ENCODE measurements around the gene COX18. TPM values are rescaled to one million over a fixed set of nuclear protein-coding genes. Genes with fewer than 3 reads are reported as not detected.

COX18 gene
- total RNA-seq, 3 donors from 2014 or later (not counting 1 experiment from before 2014, with no cell fraction given): 9.6 to 10.3 (median 9.7) TPM

DNA sequence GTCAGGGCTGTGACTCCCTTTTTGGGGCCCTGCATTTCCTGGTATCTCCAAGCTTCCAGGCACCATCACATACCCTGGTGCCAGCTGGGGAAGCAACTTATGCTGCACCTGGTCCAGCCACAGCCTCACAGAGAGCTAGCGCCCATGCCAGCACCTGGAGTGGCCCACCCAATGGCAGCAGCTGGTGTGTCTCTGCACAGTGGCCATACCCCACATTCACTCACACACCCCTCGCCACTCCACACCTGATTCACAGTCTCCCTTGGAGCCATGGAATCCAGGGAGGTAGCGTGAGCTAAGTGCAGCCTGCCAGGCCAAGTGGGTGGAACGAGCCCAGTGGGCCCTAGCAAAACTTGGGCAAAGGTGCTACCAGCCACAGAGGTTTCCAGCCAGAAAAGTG, 56.8 kb downstream of the COX18 start:
- no peaks in the 10 kb centered on the region for H3K36me3 Mint-ChIP-seq
- WGBS (ENCODE audit: insufficient coverage): 82% methylated on average over 4 of the region's 4 CpGs
- Histone ChIP-seq H3K9me3 (ENCODE audit: control insufficient read depth, insufficient read depth, low read length) (peaks cover 5% of the 10 kb centered on the region), H3K4me1 (ENCODE audit: control insufficient read depth, insufficient read depth, low read length) (no peaks in the 10 kb centered on the region), H3K4me3 (ENCODE audit: low read length) (no peak overlapping the region), H3K27ac (ENCODE audit: low read length) (no peak overlapping the region), H3K27me3 (ENCODE audit: control insufficient read depth, insufficient read depth, low read length) (no peaks in the 10 kb centered on the region), H3K36me3 (ENCODE audit: control insufficient read depth, insufficient read depth, low read length) (no peaks in the 10 kb centered on the region)
- no peak overlapping the region for H3K4me3 Mint-ChIP-seq
- H3K27me3 Mint-ChIP-seq (ENCODE audit: low read depth in 2 of 2): peaks cover 11 to 17% of the 10 kb centered on the region in 2 donors
- no peaks in the 10 kb centered on the region for H3K4me1 Mint-ChIP-seq
- no peak overlapping the region for H3K27ac Mint-ChIP-seq
- H3K9me3 Mint-ChIP-seq: peaks cover 0 to 2% of the 10 kb centered on the region in 2 donors
- intact Hi-C loops (cut with micrococcal nuclease): no loop called here
- TF ChIP-seq, protein P1, sequence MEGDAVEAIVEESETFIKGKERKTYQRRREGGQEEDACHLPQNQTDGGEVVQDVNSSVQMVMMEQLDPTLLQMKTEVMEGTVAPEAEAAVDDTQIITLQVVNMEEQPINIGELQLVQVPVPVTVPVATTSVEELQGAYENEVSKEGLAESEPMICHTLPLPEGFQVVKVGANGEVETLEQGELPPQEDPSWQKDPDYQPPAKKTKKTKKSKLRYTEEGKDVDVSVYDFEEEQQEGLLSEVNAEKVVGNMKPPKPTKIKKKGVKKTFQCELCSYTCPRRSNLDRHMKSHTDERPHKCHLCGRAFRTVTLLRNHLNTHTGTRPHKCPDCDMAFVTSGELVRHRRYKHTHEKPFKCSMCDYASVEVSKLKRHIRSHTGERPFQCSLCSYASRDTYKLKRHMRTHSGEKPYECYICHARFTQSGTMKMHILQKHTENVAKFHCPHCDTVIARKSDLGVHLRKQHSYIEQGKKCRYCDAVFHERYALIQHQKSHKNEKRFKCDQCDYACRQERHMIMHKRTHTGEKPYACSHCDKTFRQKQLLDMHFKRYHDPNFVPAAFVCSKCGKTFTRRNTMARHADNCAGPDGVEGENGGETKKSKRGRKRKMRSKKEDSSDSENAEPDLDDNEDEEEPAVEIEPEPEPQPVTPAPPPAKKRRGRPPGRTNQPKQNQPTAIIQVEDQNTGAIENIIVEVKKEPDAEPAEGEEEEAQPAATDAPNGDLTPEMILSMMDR (IDR thresholded peaks at IDR 0.05): no peak
- ATAC-seq (no peak), DNase-seq (no peak)

DNA sequence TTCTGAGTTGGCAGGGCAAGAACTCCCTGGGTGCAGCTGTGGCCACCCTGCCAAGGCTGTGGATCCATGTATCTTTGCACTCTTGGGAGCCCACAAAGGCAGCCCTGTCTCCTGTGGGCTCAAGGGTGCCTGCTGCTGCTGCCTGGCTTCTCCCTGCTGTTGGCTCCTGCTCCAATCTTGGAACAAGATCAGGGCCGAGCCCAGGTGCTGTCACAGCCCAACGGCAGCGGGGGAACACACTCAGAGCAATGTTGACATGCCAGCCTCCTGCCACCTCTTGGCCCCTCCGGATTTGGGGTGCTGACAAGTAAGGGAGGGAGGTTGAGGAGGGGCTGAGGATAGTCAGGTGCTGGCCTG, 57.9 kb downstream of the COX18 start:
- no peak overlapping the region for H3K27ac Mint-ChIP-seq

DNA sequence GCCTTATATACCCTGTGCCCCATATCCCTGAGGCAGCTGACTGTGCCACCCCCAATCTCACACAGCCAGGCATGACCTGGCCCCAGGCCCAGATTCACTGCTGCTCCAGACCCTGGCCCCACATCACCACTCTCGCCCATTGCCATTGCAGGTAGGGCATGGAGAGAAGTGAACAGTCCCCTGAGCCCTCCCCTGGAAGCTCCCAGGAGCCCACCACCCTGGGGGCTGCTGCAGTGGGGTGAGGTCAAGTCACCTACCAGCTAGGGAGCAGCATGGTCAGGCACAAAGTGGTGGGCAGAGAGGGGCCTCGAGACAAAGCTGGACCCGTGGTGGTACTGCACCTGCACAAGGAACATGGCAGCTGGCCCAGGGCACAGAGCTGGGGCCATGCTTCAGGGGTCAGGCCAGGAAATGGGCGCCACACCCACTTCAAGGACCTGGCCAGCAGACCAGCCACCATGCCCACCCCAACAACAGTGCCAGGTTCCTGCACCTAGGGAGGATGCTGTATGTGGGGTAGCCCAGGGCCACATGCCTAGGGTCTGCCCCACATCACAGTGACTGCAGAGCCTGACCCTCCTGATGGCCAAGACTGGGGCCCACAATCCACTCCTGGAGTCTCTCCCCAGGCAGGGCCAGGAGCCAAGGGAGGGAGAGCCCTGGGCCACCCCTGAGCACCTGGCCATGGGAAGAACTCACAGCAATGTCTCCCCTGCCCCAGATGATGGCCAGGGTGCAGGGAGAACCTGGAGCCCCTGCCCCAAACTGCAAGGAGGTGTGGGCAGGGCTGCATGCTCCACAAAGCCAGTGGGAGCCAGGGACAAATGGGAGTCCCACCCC, 58.5 kb downstream of the COX18 start:
- Mint-ChIP-seq H3K36me3 (no peaks in the 10 kb centered on the region), H3K4me1 (no peaks in the 10 kb centered on the region), H3K27ac (no peak overlapping the region), H3K27me3 (ENCODE audit: low read depth in 2 of 2) (peaks cover 14 to 15% of the 10 kb centered on the region in 2 donors), H3K9me3 (peaks cover 0 to 2% of the 10 kb centered on the region in 2 donors), H3K4me3 (no peak overlapping the region)
- intact Hi-C loops (cut with micrococcal nuclease): no loop called here
- WGBS (ENCODE audit: insufficient coverage): 77% methylated on average over 4 of the region's 4 CpGs
- peaks cover 5% of the 10 kb centered on the region for H3K9me3 ChIP-seq (ENCODE audit: control insufficient read depth, insufficient read depth, low read length)
- H3K4me1 ChIP-seq (ENCODE audit: control insufficient read depth, insufficient read depth, low read length): no peaks in the 10 kb centered on the region
- no peak for DNase-seq
- H3K36me3 ChIP-seq (ENCODE audit: control insufficient read depth, insufficient read depth, low read length): no peaks in the 10 kb centered on the region
- H3K4me3 ChIP-seq (ENCODE audit: low read length): no peak overlapping the region
- ATAC-seq: no peak
- TF ChIP-seq, protein P1 (IDR thresholded peaks at IDR 0.05): no peak
- H3K27me3 ChIP-seq (ENCODE audit: control insufficient read depth, insufficient read depth, low read length): no peaks in the 10 kb centered on the region
- no peak overlapping the region for H3K27ac ChIP-seq (ENCODE audit: low read length)

More for the DNA sequence above, 57.9 kb downstream of the COX18 start:
- no peaks in the 10 kb centered on the region for H3K4me1 ChIP-seq (ENCODE audit: control insufficient read depth, insufficient read depth, low read length)
- peaks cover 5% of the 10 kb centered on the region for H3K9me3 ChIP-seq (ENCODE audit: control insufficient read depth, insufficient read depth, low read length)
- ATAC-seq (no peak), DNase-seq (no peak)
- no peaks in the 10 kb centered on the region for H3K36me3 ChIP-seq (ENCODE audit: control insufficient read depth, insufficient read depth, low read length)
- H3K27ac ChIP-seq (ENCODE audit: low read length): no peak overlapping the region
- no peaks in the 10 kb centered on the region for H3K27me3 ChIP-seq (ENCODE audit: control insufficient read depth, insufficient read depth, low read length)
- H3K4me1 Mint-ChIP-seq: no peaks in the 10 kb centered on the region
- peaks cover 0 to 2% of the 10 kb centered on the region in 2 donors for H3K9me3 Mint-ChIP-seq
- H3K36me3 Mint-ChIP-seq: no peaks in the 10 kb centered on the region
- H3K27me3 Mint-ChIP-seq (ENCODE audit: low read depth in 2 of 2): peaks cover 11 to 15% of the 10 kb centered on the region in 2 donors
- WGBS (ENCODE audit: insufficient coverage): 93% methylated on average over 4 of the region's 4 CpGs
- intact Hi-C loops (cut with micrococcal nuclease): no loop called here
- TF ChIP-seq, protein P1 (IDR thresholded peaks at IDR 0.05): no peak
- H3K4me3 ChIP-seq (ENCODE audit: low read length): no peak overlapping the region
- no peak overlapping the region for H3K4me3 Mint-ChIP-seq

All from natural killer cell (primary cell).